ENCODE measurements around the gene ERBB4. TPM values are rescaled to one million over a fixed set of nuclear protein-coding genes. Genes with fewer than 3 reads are reported as not detected.

Gene ERBB4
- total and polyA plus RNA-seq, 2 of the 8 experiments (the other 6 are each of a cell fraction or from before 2014, with no cell fraction given) = 0.34 to 1.3 TPM

GRCh38 chr2:211404098-211404497 is 1134.5 kb downstream of the ERBB4 start:
- H2AK5ac ChIP-seq (ENCODE audit: low read depth, low read length) = no peak overlapping the region
- no peak overlapping the region for H3K27ac ChIP-seq (ENCODE audit: low read depth, low read length)
- H3K79me2 ChIP-seq (ENCODE audit: control insufficient read depth in 1 of 2, insufficient read depth in 2 of 2, low read length in 2 of 2) = no peaks in the 10 kb centered on the region
- peak overlapping the region; percentile 29 for H3K4ac ChIP-seq (replicated peaks; ENCODE audit: insufficient read length, low read depth, low read length)
- no peak overlapping the region for H3K9ac ChIP-seq (replicated peaks in 1 of 4; ENCODE audit: extremely low read depth in 1 of 4, low read depth in 3 of 4, low read length in 3 of 4)
- no peak for FAIRE-seq
- no peak overlapping the region for H2BK120ac ChIP-seq (replicated peaks; ENCODE audit: low read depth, low read length)
- no peak overlapping the region for H4K8ac ChIP-seq (ENCODE audit: extremely low read depth, insufficient read depth, low read length)
- H4K91ac ChIP-seq (replicated peaks; ENCODE audit: insufficient read length, low read length) = no peak overlapping the region
- ChIA-PET POLR2A (ENCODE audit: partially characterized antibody) (no interaction called here), CTCF (ENCODE audit: partially characterized antibody) (interaction anchor here (1.0 kb wide), 1 partner anchor 188 kb away, joined by 4 read pairs; no protein-coding TSS in a partner anchor)
- no peak overlapping the region for H3K18ac ChIP-seq (ENCODE audit: extremely low read depth, low read length)
- no peaks in the 10 kb centered on the region for H3K23me2 ChIP-seq (ENCODE audit: low read depth, low read length)
- H3K79me1 ChIP-seq (ENCODE audit: low read depth, low read length) = no peaks in the 10 kb centered on the region
- 88% methylated on average over 4 of the region's 4 CpGs; no CpG with 5 or more reads in 1 of the 2 experiments for WGBS, 2 experiments (ENCODE audit: extremely low coverage in 1 of 2, insufficient coverage in 1 of 2, insufficient read length in 1 of 2, insufficient replicate concordance in 2 of 2, low coverage in 1 of 2, low lambda C conversion rate in 2 of 2, missing lambda C conversion rate in 1 of 2)
- no peak overlapping the region for H2BK20ac ChIP-seq (ENCODE audit: low read length)
- no peak overlapping the region for H2BK12ac ChIP-seq (ENCODE audit: low read depth, low read length)
- no peaks in the 10 kb centered on the region; a peak in 1 of 7 replicates for H3K4me1 ChIP-seq (replicated peaks in 1 of 4; ENCODE audit: control insufficient read depth in 3 of 4, insufficient read depth in 4 of 4, low read length in 3 of 4)
- no peak overlapping the region for H3K23ac ChIP-seq (ENCODE audit: insufficient read length)
- no peaks in the 10 kb centered on the region for H3K9me3 ChIP-seq (ENCODE audit: insufficient read depth in 2 of 2, low read depth in 1 of 2, low read length in 1 of 2)
- H3K14ac ChIP-seq (ENCODE audit: insufficient read length) = no peak overlapping the region
- no peaks in the 10 kb centered on the region for H3K36me3 ChIP-seq (ENCODE audit: control insufficient read depth in 2 of 4, insufficient read depth in 4 of 4, low read length in 3 of 4)
- no peak overlapping the region for H3K4me3 ChIP-seq (ENCODE audit: extremely low read depth in 1 of 4, insufficient read depth in 2 of 4, low read depth in 3 of 4, low read length in 4 of 4)
- H2BK5ac ChIP-seq (ENCODE audit: low read depth, low read length) = no peak overlapping the region
- no peak overlapping the region for H4K5ac ChIP-seq (ENCODE audit: insufficient read length, low read depth, low read length)
- no peak overlapping the region for H3K4me2 ChIP-seq (ENCODE audit: insufficient read depth in 1 of 2, low read depth in 2 of 2, low read length in 2 of 2)
- 0 out of 2 replicates have a peak overlapping the region, but pooled peaks have one; percentile 11 for H2BK15ac ChIP-seq (ENCODE audit: low read length)
- no peaks in the 10 kb centered on the region for H3K27me3 ChIP-seq (replicated peaks in 1 of 4; ENCODE audit: control insufficient read depth in 3 of 4, extremely low read depth in 1 of 4, insufficient read depth in 3 of 4, low read length in 3 of 4)
- no peaks in the 10 kb centered on the region for H4K20me1 ChIP-seq (replicated peaks in 1 of 2; ENCODE audit: control insufficient read depth in 1 of 2, insufficient read depth in 2 of 2, low read length in 2 of 2)
- DNase-seq (ENCODE audit: low read depth in 1 of 2, low spot score in 2 of 2) = no peak
- H3K56ac ChIP-seq (replicated peaks; ENCODE audit: insufficient read length, low read depth, low read length) = no peak overlapping the region
- H2AFZ ChIP-seq (ENCODE audit: low read length) = peak overlapping the region; percentile 64
- TF ChIP-seq SRF (IDR thresholded peaks at IDR 0.05; ENCODE audit: low read depth, low read length) (no peak), POLR2AphosphoS5 (IDR thresholded peaks at IDR 0.05; ENCODE audit: low read depth, low read length) (no peak), CREB1 (IDR thresholded peaks at IDR 0.05) (no peak), NANOG (IDR thresholded peaks at IDR 0.05; ENCODE audit: insufficient read depth, low read depth, low read length, poor library complexity, severe bottlenecking) (no peak), GTF2F1 (IDR thresholded peaks at IDR 0.05; ENCODE audit: borderline replicate concordance, low read depth, low read length) (no peak)
